ENCODE measurements around the gene PAFAH1B2.

DNA sequence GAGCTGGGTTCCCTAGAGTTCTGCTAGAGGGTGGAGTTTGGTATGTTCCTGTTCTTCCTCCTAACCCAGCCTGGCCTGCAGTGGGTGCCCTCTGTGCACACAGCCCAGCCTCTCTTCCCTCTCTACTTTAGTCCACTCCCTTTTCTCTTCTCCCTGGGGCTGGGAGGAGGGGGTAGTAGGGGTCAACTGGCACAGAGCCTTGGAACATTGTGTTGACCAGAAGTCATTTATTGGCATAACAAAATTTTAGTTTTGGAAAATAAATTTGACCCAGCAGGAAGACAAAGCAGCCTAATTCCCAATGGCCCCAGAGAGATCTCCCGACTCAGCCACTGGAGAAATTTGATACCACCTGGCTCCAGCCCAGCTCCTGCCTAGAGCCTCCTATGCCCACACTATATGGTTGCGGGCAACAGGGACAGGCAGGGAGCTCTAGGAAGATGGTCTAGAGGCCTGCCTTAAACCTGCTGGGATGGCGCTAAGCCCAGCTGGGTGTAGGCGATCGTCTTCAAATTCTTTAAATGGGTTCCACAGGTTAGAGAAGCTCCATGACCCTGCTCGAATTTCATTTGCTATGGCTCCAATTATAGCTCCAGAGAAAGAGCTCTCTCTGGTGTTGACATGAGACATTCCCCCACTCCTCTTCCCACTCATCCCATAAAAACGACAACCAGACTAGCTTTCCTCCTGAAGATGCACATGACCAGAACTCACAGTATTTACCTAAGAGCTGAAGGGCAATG, 77.9 kb downstream of the PAFAH1B2 start:
- TF ChIP-seq CTCF (IDR thresholded peaks at IDR 0.05) (no peak), EP300 (IDR thresholded peaks at IDR 0.05) (no peak)
